ENCODE data around the gene ST8SIA1. TPM values are rescaled to one million over a fixed set of nuclear protein-coding genes. Genes with fewer than 3 reads are reported as not detected.

The ST8SIA1 gene
- total RNA-seq, 1 donor from 2014 or later: 1.8 TPM

GRCh38 chr12:22206111-22206728 lies 128.3 kb downstream of the ST8SIA1 start:
- no peaks in the 10 kb centered on the region for H3K9me3 ChIP-seq (ENCODE audit: low read depth)
- Mint-ChIP-seq H3K27ac (no peak overlapping the region), H3K9me3 (peaks cover 13% of the 10 kb centered on the region), H3K27me3 (ENCODE audit: insufficient read depth, low read depth) (peaks cover 2% of the 10 kb centered on the region), H3K4me3 (no peak overlapping the region), H3K36me3 (peaks cover 6% of the 10 kb centered on the region), H3K4me1 (peaks cover 10% of the 10 kb centered on the region)
- H3K9ac ChIP-seq: no peak overlapping the region
- TF ChIP-seq EZH2phosphoT487 (IDR thresholded peaks at IDR 0.05) (no peak), EZH2 (IDR thresholded peaks at IDR 0.05) (no peak), CTCF (IDR thresholded peaks at IDR 0.05) (no peak)
- no peak overlapping the region for H3K4me2 ChIP-seq
- no peaks in the 10 kb centered on the region for H3K27me3 ChIP-seq
- no peaks in the 10 kb centered on the region for H3K79me2 ChIP-seq (ENCODE audit: low read depth)
- DNase-seq (ENCODE audit: low spot score): no peak
- no peak overlapping the region for H3K27ac ChIP-seq
- H4K20me1 ChIP-seq (ENCODE audit: low read depth): no peaks in the 10 kb centered on the region
- H2AFZ ChIP-seq (replicated peaks): no peak overlapping the region
- H3F3A ChIP-seq (ENCODE audit: low read depth): no peaks in the 10 kb centered on the region
- H3K4me1 ChIP-seq: no peaks in the 10 kb centered on the region
- H3K36me3 ChIP-seq: no peaks in the 10 kb centered on the region
- H3K4me3 ChIP-seq: no peak overlapping the region

- H3K9me3 Mint-ChIP-seq: peaks cover 13% of the 10 kb centered on the region
- Histone ChIP-seq H2AFZ (replicated peaks) (no peak overlapping the region), H3K36me3 (no peaks in the 10 kb centered on the region), H3K27ac (no peak overlapping the region), H4K20me1 (ENCODE audit: low read depth) (no peaks in the 10 kb centered on the region), H3K27me3 (no peaks in the 10 kb centered on the region), H3K4me3 (no peak overlapping the region), H3K9me3 (ENCODE audit: low read depth) (no peaks in the 10 kb centered on the region), H3K9ac (no peak overlapping the region), H3F3A (ENCODE audit: low read depth) (no peaks in the 10 kb centered on the region), H3K4me1 (no peaks in the 10 kb centered on the region), H3K4me2 (no peak overlapping the region), H3K79me2 (ENCODE audit: low read depth) (no peaks in the 10 kb centered on the region)
- no peak for TF ChIP-seq CTCF (IDR thresholded peaks at IDR 0.05)
- TF ChIP-seq EZH2phosphoT487 (IDR thresholded peaks at IDR 0.05): no peak
- no peak for TF ChIP-seq EZH2 (IDR thresholded peaks at IDR 0.05)
- H3K4me1 Mint-ChIP-seq: peaks cover 6% of the 10 kb centered on the region
- no peak overlapping the region for H3K4me3 Mint-ChIP-seq
- H3K27me3 Mint-ChIP-seq (ENCODE audit: insufficient read depth, low read depth): peaks cover 2% of the 10 kb centered on the region
- peaks cover 6% of the 10 kb centered on the region for H3K36me3 Mint-ChIP-seq
- H3K27ac Mint-ChIP-seq: no peak overlapping the region
- no peak for DNase-seq (ENCODE audit: low spot score)
These were observed 130.1 kb downstream of the ST8SIA1 start for GRCh38 chr12:22204391-22204790.

GRCh38 chr12:22202847-22203246 lies 131.7 kb downstream of the ST8SIA1 start:
- Histone ChIP-seq H3F3A (ENCODE audit: low read depth) (no peaks in the 10 kb centered on the region), H3K9me3 (ENCODE audit: low read depth) (no peaks in the 10 kb centered on the region), H3K4me1 (no peaks in the 10 kb centered on the region), H2AFZ (replicated peaks) (no peak overlapping the region), H3K9ac (no peak overlapping the region), H3K27me3 (no peaks in the 10 kb centered on the region), H3K4me2 (no peak overlapping the region), H3K36me3 (no peaks in the 10 kb centered on the region), H3K27ac (no peak overlapping the region), H4K20me1 (ENCODE audit: low read depth) (no peaks in the 10 kb centered on the region), H3K79me2 (ENCODE audit: low read depth) (no peaks in the 10 kb centered on the region), H3K4me3 (no peak overlapping the region)
- Mint-ChIP-seq H3K4me3 (no peak overlapping the region), H3K4me1 (no peaks in the 10 kb centered on the region), H3K9me3 (peaks cover 13% of the 10 kb centered on the region), H3K36me3 (peaks cover 6% of the 10 kb centered on the region), H3K27me3 (ENCODE audit: insufficient read depth, low read depth) (peaks cover 2% of the 10 kb centered on the region), H3K27ac (no peak overlapping the region)
- TF ChIP-seq EZH2 (IDR thresholded peaks at IDR 0.05): no peak
- DNase-seq (ENCODE audit: low spot score): no peak

GRCh38 chr12:22201101-22201500 lies 133.4 kb downstream of the ST8SIA1 start:
- no peak for DNase-seq (ENCODE audit: low spot score)
- no peaks in the 10 kb centered on the region for H3K27me3 ChIP-seq
- peaks cover 2% of the 10 kb centered on the region for H3K27me3 Mint-ChIP-seq (ENCODE audit: insufficient read depth, low read depth)
- peaks cover 6% of the 10 kb centered on the region for H3K36me3 Mint-ChIP-seq
- peaks cover 13% of the 10 kb centered on the region for H3K9me3 Mint-ChIP-seq
- H3K9me3 ChIP-seq (ENCODE audit: low read depth): no peaks in the 10 kb centered on the region
- H3K9ac ChIP-seq: no peak overlapping the region
- H3K27ac ChIP-seq: no peak overlapping the region
- no peaks in the 10 kb centered on the region for H3F3A ChIP-seq (ENCODE audit: low read depth)
- H3K4me2 ChIP-seq: no peak overlapping the region
- H3K27ac Mint-ChIP-seq: no peak overlapping the region
- no peak for TF ChIP-seq CTCF (IDR thresholded peaks at IDR 0.05)
- TF ChIP-seq EZH2 (IDR thresholded peaks at IDR 0.05): no peak
- TF ChIP-seq EZH2phosphoT487 (IDR thresholded peaks at IDR 0.05): no peak
- H3K4me3 ChIP-seq: no peak overlapping the region
- H3K4me3 Mint-ChIP-seq: no peak overlapping the region
- H4K20me1 ChIP-seq (ENCODE audit: low read depth): no peaks in the 10 kb centered on the region
- no peaks in the 10 kb centered on the region for H3K4me1 ChIP-seq
- H3K79me2 ChIP-seq (ENCODE audit: low read depth): no peaks in the 10 kb centered on the region
- no peak overlapping the region for H2AFZ ChIP-seq (replicated peaks)
- H3K4me1 Mint-ChIP-seq: no peaks in the 10 kb centered on the region
- H3K36me3 ChIP-seq: no peaks in the 10 kb centered on the region

Measured in neural progenitor cell (in vitro differentiated cells).